Activated CD4-positive, alpha-beta T cell treated with anti-CD3 and anti-CD28 coated beads, Interleukin-2, amount 50 U/mL, for 16 hours (primary cell): ENCODE data around the gene SLC2A11.
A peak's percentile ranks its signal among the peaks of the same experiment; 100 is the strongest.

ENCODE experiments used
- DNase-seq: peaks from one replicate; pipeline ENCODE4 v3.0.0-alpha.2; 2020

The SLC2A11 gene

DNA sequence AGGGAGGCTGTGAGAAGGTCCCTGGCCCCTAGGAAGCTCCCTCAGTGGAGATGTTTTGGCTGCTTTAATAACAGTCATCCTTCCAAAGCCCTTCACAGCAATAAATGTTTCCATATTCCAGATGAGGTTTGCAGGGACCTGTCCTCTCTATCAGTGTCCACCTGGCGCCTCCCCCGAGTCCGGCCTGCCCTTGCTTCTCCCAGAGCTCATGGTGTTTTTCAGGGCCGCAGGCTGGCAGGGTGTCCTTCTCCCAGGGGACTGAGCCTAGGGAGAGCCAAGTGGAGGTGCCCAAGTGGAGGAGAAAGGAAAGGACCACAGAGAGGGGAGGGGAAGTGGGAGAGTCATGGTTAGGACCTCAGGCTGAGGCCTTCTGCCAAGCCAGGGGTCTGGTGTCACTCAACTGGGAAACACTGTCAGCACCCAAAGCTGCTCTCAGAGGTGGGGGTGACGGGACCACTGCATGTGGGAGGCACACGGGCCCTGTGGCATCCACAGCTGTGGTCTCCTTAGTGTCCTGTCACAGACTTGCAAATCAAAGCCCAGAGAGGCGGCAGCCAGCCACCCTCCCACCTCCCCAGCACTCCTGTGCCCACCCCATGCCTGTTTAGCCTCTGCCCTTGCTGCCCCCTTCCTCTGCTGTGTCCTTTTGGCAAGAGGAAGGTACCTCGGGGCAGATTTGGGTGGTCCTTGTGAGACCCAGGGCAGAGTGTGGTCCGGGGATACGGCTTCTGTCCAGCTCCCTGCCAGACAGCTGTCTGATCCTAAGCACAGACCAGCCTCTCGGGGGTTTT is 25.3 kb upstream of the SLC2A11 start:
- DNase-seq: no peak

- DNase-seq: no peak
Observed at GRCh38 chr22:23833017-23833751, 24.5 kb upstream of the SLC2A11 start.

DNA sequence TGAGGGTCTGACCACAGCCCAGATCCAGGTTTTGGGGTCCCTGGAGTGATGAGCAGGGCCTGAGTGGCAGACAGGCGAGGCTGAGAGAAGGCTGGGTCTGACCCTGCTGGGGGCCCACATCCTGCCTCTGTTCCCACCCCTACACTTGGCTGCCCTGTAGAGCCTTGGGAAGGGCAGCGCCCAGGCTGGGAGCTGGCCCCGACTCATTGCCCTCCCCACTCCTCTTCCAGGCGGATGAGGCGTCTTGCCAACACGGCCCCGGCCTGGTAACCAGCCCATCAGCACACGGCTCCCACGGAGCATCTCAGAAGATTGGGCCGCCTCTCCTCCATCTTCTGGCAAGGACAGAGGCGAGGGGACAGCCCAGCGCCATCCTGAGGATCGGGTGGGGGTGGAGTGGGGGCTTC is 23.8 kb upstream of the SLC2A11 start:
- DNase-seq: no peak

DNA sequence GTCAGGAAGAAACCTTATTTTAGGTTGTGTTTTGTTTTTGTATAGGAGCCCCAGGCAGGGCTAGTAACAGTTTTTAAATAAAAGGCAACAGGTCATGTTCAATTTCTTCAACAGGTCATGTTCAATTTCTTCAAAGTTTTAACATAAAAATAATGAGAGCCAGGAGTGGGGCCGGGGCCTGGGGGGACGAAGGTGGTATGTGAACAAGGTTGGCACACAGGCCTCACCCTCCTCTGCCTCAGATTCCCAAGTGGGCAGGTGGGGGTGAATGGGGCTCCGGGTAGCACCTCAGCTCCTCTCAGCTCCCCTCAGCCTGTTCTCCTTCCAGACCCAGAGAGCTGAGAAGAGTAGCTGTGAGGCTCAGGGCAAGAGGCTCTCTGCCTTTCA is 23.3 kb upstream of the SLC2A11 start:
- DNase-seq: no peak

DNA sequence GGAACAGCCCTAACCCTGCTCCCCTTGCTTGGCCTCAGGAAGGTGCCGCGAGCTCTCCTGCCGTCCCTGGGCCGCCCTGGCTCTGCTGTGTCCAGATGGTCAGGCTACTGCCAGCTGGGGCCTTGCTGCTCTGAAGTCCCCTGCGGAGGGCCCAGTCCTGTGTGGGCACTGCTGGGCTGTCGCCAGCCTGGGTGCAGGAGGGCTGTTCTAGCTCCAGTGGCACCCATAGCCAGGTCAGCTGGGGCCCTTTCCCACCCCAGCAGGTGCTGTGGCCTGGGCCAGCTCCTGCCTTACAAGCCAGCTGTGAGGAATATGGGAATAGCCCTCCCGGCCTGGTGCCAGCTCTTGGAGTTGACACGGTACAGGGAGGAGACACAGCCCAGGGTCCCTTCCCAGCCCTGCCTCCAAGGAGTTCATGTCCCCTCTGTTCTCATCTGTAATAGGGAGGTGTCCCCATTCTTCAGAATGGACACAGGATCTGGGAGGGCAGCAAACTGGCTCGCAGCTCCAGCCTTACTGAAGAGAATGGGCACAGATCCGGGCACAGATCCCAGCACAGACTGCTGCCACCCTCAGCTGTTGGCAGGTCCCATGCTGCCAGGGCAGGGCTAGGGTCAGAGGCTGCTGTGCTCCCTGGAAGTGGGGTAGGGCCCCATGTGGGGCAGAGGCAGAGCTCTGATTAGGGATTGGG is 22.7 kb upstream of the SLC2A11 start:
- no peak for DNase-seq

GRCh38 chr22:23835484-23836144 is 22.1 kb upstream of the SLC2A11 start:
- no peak for DNase-seq

GRCh38 chr22:23836281-23836680 is 21.4 kb upstream of the SLC2A11 start:
- DNase-seq: no peak

DNA sequence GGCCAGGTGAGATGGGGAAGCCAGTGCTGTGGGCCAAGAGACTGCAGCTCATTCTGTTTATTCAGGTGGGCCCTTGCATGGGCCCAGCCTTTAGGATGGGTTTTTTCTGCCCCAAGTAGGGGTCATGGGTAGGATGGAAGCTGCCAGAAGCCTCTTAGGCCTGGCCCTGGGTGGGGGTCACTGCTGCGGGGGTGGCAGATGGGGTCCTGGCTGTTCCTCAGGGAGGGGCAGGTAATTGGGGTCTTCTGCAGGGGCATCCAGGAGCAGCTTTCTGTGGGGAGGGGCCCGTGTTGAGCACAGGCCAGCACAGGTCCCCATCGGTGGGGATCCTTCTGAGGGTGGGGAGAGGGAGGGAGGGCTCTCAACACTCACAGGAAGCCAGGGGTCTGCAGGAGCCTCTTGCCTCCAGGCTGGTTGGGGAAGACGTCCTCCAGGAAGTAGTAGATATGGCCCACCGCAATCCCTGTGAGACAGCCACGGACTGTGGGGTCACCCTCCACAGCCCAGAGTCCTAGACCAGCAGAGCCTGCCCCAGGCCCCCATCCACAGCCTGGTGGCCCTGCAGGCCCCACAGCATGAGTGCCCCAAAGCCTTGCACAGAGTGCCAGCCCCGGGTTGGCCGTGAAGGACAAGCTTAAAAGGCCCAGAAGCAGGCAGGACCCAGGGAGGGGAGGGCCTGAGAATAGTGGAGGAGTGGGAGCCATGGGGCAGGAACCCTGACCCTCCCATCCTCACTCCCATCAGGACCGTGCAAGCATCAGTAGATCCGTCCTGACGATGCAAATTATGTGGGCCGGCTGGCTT is 20.8 kb upstream of the SLC2A11 start:
- DNase-seq: no peak

DNA sequence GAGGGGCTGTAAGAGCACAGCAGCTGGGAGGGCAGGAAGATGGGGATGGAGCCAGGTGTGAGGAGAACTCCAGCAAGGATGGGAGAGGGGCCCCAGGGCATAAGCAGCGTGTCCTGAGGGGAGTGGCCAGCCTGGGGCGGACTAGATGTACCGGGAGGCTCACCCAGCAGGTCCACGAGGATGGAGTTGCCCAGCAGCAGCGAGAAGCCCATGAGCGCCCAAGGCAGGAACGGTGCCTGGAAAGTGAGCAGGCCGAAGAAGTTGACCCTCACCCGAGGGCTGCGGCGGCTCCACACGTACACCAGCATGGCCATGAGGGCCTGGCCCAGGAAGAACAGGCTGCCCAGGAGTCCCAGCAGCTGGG is 20.2 kb upstream of the SLC2A11 start:
- no peak for DNase-seq

- DNase-seq: no peak
Observed at GRCh38 chr22:23837911-23838680, 19.6 kb upstream of the SLC2A11 start.

GRCh38 chr22:23838681-23839468 is 18.8 kb upstream of the SLC2A11 start, which contains the start of gene DERL3:
Gene DERL3, minus strand, starts transcription at chr22:23839006. Its CDS starts 19 bp downstream, at chr22:23838987.
- peak; percentile 99 for DNase-seq

GRCh38 chr22:23840026-23840425 is 17.6 kb upstream of the SLC2A11 start:
- DNase-seq: no peak

DNA sequence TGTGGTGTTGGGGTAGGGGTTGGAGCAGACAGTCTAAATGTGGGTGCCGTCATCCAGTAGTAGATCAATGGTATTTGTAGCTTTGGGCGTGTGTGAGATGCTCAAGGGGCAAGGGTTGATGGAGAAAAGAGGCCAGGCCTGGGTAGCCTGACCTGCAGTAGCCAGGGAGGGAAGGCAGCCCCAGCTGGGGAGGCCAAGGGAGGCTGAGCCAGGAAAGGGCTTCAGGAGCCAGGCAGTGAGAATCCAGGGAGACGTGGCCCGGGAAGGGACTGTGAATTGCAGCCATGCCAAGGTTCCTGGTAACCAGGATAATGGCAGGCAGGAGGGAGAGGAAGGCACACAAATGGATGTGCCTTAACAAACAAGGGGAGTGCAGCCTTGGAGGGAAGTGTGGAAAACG is 16.4 kb upstream of the SLC2A11 start:
- DNase-seq: no peak

DNA sequence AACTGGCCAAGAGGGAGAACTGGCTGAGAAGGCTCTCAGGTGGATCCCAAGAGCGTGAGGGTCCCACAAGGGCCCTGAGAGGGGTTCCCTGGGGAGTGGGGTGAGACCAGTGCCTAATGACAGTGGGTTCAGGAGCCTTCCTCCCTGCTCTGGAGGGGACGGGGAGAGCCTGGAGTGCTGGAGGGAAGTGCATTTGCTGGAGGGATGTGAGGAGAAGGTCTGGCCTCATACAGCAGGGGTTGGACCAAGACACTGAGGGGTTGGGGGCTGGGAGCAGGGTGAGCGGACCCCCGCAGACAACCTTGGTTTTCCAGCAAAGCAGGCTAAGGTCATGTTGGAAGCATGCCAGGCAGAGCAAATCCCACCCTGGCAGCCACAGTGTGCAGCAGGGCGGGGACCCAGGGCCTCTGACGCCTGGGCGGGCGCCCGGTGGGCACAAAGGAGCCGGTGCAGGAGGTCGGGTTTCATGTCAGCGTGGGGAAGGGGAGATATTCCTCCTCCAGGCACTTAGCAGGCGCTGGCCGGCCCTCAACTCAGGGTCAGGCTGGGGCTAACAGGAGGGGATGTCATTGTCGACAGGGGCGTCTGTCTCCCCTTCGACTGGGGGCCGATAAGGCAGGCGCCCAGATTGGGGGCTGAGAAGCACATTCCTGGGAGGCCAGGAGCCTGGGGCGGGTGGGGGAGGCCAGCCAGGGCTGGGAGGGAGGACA is 15.8 kb upstream of the SLC2A11 start:
- no peak for DNase-seq

- DNase-seq: no peak
Observed at GRCh38 chr22:23842599-23842998, 15.1 kb upstream of the SLC2A11 start.

DNA sequence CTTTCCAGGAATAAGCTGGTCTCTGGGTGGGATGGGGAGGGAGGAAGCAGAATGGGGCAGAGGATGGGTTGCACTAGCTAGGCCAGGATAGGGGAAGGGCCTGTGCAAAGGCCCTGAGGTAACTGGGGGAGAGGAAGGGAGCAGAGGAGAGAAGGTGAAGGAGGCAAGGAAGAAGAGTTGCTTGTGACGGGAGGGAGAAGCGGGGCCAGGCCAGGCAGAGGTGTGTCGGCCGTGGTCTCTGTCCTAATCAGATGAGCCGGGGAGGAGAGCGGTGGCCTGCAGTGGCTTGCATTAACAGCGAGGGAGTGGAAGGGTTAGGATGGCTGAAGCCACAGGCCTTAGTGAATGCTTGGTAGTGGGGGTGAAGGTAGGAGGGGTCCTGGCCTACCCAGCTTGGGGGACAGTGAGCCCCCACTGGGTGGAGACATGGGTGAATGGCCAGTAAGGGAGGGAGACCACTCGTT is 12.9 kb upstream of the SLC2A11 start:
- no peak for DNase-seq

GRCh38 chr22:23845265-23846080 is 12.2 kb upstream of the SLC2A11 start:
- DNase-seq: no peak

DNA sequence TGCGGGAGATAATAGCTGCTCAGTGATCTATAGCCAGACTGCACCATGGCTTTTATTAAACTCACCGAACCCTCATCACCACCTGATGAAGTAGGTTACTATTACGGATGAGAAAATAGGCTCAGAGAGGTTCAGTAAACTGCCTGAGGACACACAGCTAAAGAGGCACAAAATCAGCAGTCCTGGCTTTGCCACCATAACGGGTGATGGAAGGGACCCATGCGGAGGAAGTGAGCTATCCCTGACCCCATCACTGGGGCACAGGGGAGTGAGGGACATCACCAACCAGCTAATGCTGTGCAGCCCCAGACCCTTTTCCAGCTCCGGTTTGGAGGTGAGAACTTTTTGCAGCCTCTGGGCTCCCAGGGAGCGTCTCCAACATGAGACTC is 11.6 kb upstream of the SLC2A11 start:
- DNase-seq: no peak

GRCh38 chr22:23847310-23847920 is 10.3 kb upstream of the SLC2A11 start:
- no peak for DNase-seq
